Muscle of leg (tissue), 11 donors: ENCODE data around the gene DNAI7. TPM values are rescaled to one million over a fixed set of nuclear protein-coding genes. Genes with fewer than 3 reads are reported as not detected.
A peak's percentile ranks its signal among the peaks of the same experiment; 100 is the strongest.

ENCODE experiments used
- DNase-seq: peaks from one replicate; pipeline ENCODE4 v3.0.0; 2013
- H3K27ac ChIP-seq: one replicate; pipeline ENCODE4 v1.5.1; 2013; ENCODE audit warnings: mild to moderate bottlenecking, low read length, control low read depth
- H3K27me3 ChIP-seq: one replicate; pipeline ENCODE4 v1.6.1; 2013; ENCODE audit warnings: low read length; ENCODE audit not compliant: control insufficient read depth, insufficient read depth
- H3K36me3 ChIP-seq: one replicate; pipeline ENCODE4 v1.6.1; 2013; ENCODE audit warnings: low read length; ENCODE audit not compliant: control insufficient read depth, insufficient read depth
- H3K4me1 ChIP-seq: one replicate; pipeline ENCODE4 v1.6.1; 2013; ENCODE audit warnings: low read length; ENCODE audit not compliant: control insufficient read depth, insufficient read depth
- H3K4me3 ChIP-seq: one replicate; pipeline ENCODE4 v1.5.1; 2013; ENCODE audit warnings: low read length, control low read depth
- H3K9me3 ChIP-seq: replicated peaks from 2 replicates; pipeline ENCODE4 v1.6.1; 2013; ENCODE audit warnings: low read depth, low read length; ENCODE audit not compliant: control insufficient read depth
- WGBS: methylation state at CpG from one replicate; pipeline ENCODE4 v1.1.5; 2013; ENCODE audit warnings: missing lambda C conversion rate; ENCODE audit not compliant: insufficient coverage; 5-methylcytosine and 5-hydroxymethylcytosine counted together
- polyA plus RNA-seq, 8 donors: library from polyadenylated mRNA; unstranded; fragments of 120-200 nt; gene quantifications; one replicate each; pipeline versions ENCODE4 v1.2.1 to v1.2.3, GENCODE V29; 2013; ENCODE audit warnings: inconsistent platforms in 1 of 8, low replicate concordance in 1 of 8; ENCODE audit not compliant: insufficient read length in 8 of 8, insufficient read depth in 1 of 8
- total RNA-seq: library from RNA; stranded (reverse); fragments of 120-200 nt; gene quantifications from one replicate; pipeline ENCODE4 v1.2.4, GENCODE V29; 2013

DNAI7 gene
- total and polyA plus RNA-seq, 9 donors = 0.28 to 0.80 (median 0.40) TPM

- DNase-seq = no peak
- no peaks in the 10 kb centered on the region for H3K9me3 ChIP-seq
- no peaks in the 10 kb centered on the region for H3K27me3 ChIP-seq
- no peak overlapping the region for H3K4me3 ChIP-seq
- H3K27ac ChIP-seq = no peak overlapping the region
- WGBS = 88% methylated on average over 5 of the region's 6 CpGs
- H3K4me1 ChIP-seq = no peaks in the 10 kb centered on the region
- H3K36me3 ChIP-seq = no peaks in the 10 kb centered on the region
These were observed 84.7 kb downstream of the DNAI7 start for GRCh38 chr12:25110260-25110659.

DNA sequence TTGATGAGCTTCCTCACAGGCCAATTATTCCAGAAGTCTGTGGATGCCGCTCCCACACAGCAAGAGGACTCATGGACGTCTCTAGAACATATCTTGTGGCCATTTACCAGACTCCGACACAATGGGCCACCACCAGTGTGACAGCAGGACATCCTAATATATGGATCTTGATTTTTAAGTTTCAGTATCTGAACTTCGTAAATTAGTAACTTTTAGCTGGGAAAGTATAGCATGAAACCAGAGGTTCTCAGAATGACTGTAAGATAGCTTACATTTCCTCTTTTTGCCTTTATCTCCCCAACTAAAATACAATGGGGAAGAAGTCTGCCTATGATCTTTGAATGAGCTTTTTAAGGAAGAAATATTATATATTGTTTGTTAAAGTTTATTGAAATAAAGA is 87.0 kb downstream of the DNAI7 start:
- no peaks in the 10 kb centered on the region for H3K36me3 ChIP-seq
- no peaks in the 10 kb centered on the region for H3K9me3 ChIP-seq
- no peak overlapping the region for H3K4me3 ChIP-seq
- peak; percentile 16 for DNase-seq
- WGBS = 100% methylated on average over 1 of the region's 4 CpGs
- H3K27ac ChIP-seq = no peak overlapping the region
- no peaks in the 10 kb centered on the region for H3K4me1 ChIP-seq
- H3K27me3 ChIP-seq = no peaks in the 10 kb centered on the region

DNA sequence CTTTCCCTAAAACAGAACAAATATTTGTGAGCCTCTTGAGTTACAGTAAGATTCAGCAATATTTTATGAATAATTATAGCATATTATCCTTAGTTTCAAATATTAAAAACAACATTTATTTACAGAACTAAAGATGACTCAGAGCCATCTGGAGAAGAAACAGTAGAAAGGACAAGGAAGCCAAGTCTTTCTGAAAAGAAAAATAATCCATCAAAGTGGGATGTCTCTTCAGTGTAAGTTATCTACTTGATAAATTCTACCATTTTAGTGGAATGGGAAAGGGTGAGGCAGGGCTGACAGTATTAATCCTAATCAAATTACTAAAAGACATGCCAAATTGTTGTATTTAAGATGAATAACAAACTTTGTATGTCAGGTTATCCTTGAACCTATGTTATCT is 88.1 kb downstream of the DNAI7 start:
- H3K36me3 ChIP-seq = no peaks in the 10 kb centered on the region
- H3K27ac ChIP-seq = no peak overlapping the region
- DNase-seq = no peak
- H3K9me3 ChIP-seq = no peaks in the 10 kb centered on the region
- no peaks in the 10 kb centered on the region for H3K27me3 ChIP-seq
- no peak overlapping the region for H3K4me3 ChIP-seq
- H3K4me1 ChIP-seq = no peaks in the 10 kb centered on the region

DNA sequence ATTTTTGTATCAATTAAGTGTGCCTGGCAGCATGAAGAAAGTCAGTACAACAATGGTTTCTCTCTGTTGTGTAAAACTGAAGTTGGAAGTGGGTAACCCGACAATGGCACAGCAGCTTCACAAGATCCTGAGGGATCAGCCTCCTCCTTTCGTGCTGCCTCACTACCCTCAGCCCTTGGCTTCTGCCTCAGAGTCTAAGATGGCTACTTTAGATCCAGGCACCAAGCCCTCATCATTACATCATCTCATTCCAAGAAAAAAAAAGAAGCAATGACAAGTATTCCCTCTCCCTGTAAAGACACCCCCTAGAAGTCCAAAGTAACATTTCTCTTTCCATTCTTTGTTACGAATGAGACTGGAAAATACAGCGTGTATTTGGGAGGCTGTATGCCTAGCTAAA is 92.6 kb downstream of the DNAI7 start:
- Histone ChIP-seq H3K9me3 (no peaks in the 10 kb centered on the region), H3K4me1 (no peaks in the 10 kb centered on the region), H3K36me3 (no peaks in the 10 kb centered on the region), H3K27me3 (no peaks in the 10 kb centered on the region), H3K27ac (no peak overlapping the region), H3K4me3 (no peak overlapping the region)
- no peak for DNase-seq
- no CpG with 5 or more reads among the region's 4 CpGs for WGBS

GRCh38 chr12:25101092-25101445 is 93.9 kb downstream of the DNAI7 start:
- Histone ChIP-seq H3K9me3 (no peaks in the 10 kb centered on the region), H3K4me3 (no peak overlapping the region), H3K4me1 (no peaks in the 10 kb centered on the region), H3K27ac (no peak overlapping the region), H3K27me3 (no peaks in the 10 kb centered on the region), H3K36me3 (no peaks in the 10 kb centered on the region)
- DNase-seq = peak; percentile 28
- 90% methylated on average over 1 of the region's 4 CpGs for WGBS

DNA sequence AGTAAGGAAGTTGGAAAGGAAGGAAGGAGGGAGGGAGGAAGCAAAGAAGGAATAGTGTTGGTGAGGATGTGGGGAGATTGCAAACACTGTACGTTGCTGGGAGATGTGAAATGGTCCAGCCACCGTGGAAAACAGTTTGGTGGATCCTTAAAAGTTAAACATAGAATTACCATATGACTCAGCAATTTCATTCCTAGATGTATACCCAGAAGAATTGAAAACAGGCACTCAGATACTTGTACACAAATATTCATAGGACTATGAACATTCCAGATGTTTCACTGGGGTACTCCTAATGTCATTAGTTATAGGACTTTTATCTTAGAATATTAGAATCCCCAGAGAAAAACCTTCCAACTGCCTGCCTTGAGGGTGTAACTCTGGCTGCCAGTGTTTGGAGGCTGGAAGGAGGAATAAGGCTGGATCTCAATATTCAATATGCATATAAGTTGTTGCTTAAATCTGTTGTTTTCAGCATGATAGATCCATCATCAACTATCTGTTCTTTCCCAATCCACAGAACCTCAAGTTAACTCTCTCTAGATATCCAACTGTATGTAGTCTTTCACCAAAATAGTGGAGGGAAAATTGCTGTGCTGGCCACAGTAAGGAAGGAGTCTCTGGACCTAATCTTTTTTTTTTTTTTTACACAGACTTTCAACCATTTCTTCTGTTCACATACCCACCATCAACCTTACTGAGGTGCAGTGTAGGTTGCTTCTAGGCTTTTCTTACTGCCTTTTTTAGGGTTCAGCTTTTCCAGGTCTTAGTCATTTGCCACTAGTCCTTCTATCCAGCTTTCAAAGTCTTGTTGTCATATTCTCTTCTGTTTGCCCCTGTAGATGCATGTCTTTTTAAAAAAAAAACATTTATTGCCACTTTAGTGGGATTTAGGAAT is 94.5 kb downstream of the DNAI7 start:
- H3K4me3 ChIP-seq = no peak overlapping the region
- H3K9me3 ChIP-seq = no peaks in the 10 kb centered on the region
- no peaks in the 10 kb centered on the region for H3K4me1 ChIP-seq
- H3K36me3 ChIP-seq = no peaks in the 10 kb centered on the region
- H3K27me3 ChIP-seq = no peaks in the 10 kb centered on the region
- no peak overlapping the region for H3K27ac ChIP-seq
- no CpG with 5 or more reads among the region's 2 CpGs for WGBS
- DNase-seq = no peak

DNA sequence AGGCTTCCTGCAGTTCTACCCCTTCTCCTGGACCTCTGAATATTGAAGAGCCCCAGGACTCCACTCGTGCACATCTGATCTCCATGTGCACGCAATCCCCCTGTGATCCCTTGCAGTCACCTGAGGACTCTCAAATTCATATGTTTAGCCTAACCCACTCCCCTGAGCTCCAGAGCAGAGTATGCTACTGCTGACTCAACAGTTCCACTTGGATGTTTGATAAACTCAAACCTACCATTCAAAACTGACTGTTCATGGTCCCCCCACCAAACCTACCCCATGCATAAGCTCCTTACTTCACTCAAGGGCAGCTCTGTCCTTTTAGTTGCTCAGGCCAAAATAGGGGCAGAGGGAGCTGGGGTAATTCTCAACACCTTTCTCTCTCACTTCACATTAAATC is 96.0 kb downstream of the DNAI7 start:
- no peak for DNase-seq
- Histone ChIP-seq H3K4me1 (no peaks in the 10 kb centered on the region), H3K4me3 (no peak overlapping the region), H3K9me3 (peaks cover 2% of the 10 kb centered on the region), H3K36me3 (no peaks in the 10 kb centered on the region), H3K27me3 (no peaks in the 10 kb centered on the region), H3K27ac (no peak overlapping the region)
- 73% methylated on average over 2 of the region's 2 CpGs for WGBS

DNA sequence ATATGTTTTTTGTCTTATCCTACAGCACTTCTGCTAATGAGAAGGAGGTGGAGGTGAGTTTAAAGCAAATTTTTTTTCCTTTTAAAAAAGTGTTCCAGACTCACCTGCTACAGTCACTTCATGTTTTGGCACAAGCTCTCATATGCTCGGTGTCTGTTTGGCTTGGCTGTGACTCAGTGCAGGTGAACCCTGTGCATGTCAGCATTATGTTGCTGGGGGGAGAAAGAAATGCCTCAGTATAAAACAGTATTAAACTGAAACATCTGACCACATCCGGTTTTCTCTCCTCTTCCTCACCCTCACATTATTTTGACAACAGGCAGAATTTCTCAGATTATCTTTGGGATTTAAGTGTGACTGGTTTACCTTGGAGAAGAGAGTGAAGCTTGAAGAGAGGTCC is 105.2 kb downstream of the DNAI7 start:
- DNase-seq = no peak
- WGBS = no CpG with 5 or more reads among the region's 2 CpGs
- no peaks in the 10 kb centered on the region for H3K27me3 ChIP-seq
- H3K9me3 ChIP-seq = peaks cover 2% of the 10 kb centered on the region
- H3K4me1 ChIP-seq = no peaks in the 10 kb centered on the region
- H3K4me3 ChIP-seq = no peak overlapping the region
- H3K27ac ChIP-seq = no peak overlapping the region
- H3K36me3 ChIP-seq = no peaks in the 10 kb centered on the region

DNA sequence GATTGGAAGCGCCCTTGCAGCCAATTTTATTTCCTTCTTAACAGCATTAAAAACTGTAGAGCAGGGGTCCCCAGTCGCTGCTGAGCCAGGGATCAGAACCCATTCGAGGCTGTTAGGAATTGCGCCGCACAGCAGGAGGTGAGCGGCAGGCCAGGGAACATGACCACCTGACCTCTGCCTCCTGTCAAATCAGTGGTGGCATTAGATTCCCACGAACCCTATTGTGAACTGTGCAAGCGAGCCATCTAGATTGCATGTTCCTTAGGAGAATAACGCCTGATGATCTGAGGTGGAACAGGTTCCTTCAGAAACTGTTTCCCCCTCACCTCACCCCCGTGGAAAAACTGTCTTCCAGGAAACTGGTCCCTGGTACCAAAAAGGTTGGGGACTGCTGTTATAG is 107.4 kb downstream of the DNAI7 start:
- no peaks in the 10 kb centered on the region for H3K9me3 ChIP-seq
- DNase-seq = no peak
- H3K4me1 ChIP-seq = no peaks in the 10 kb centered on the region
- H3K27ac ChIP-seq = no peak overlapping the region
- WGBS = 76% methylated on average over 6 of the region's 10 CpGs
- H3K36me3 ChIP-seq = no peaks in the 10 kb centered on the region
- H3K27me3 ChIP-seq = no peaks in the 10 kb centered on the region
- H3K4me3 ChIP-seq = no peak overlapping the region

GRCh38 chr12:25084816-25085215 is 110.1 kb downstream of the DNAI7 start:
- Histone ChIP-seq H3K4me3 (no peak overlapping the region), H3K4me1 (no peaks in the 10 kb centered on the region), H3K27me3 (no peaks in the 10 kb centered on the region), H3K9me3 (no peaks in the 10 kb centered on the region), H3K36me3 (no peaks in the 10 kb centered on the region), H3K27ac (no peak overlapping the region)
- 80% methylated on average over 1 of the region's 2 CpGs for WGBS
- DNase-seq = no peak

DNA sequence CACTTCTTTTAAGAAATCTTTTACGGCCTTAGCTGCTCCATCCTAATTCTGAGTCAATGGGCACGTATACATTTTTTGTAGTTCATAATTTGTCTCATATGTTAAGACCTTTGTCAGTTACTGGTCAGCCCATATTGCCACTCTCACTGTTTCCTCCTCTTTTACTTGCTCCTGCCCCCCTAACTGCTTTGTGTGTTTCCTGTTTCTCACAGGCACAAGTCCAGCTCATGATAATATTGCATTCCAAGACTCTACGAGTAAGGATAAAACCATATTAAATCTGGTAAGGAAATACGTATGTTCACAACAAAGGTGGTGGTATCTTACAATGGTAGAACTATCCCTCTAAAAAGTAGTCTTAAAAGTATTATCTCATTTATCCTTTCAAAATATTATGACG is 111.7 kb downstream of the DNAI7 start:
- no peak for DNase-seq
- H3K27me3 ChIP-seq = no peaks in the 10 kb centered on the region
- H3K36me3 ChIP-seq = no peaks in the 10 kb centered on the region
- no peaks in the 10 kb centered on the region for H3K4me1 ChIP-seq
- WGBS = no CpG with 5 or more reads among the region's 5 CpGs
- H3K27ac ChIP-seq = no peak overlapping the region
- H3K9me3 ChIP-seq = no peaks in the 10 kb centered on the region
- no peak overlapping the region for H3K4me3 ChIP-seq
